ENCODE measurements around the gene WNK1. TPM values are rescaled to one million over a fixed set of nuclear protein-coding genes. Genes with fewer than 3 reads are reported as not detected.

WNK1 gene
- total and polyA plus RNA-seq, 2 of the 8 experiments (the other 6 are each of a cell fraction or from before 2014, with no cell fraction given), result 88.2 to 157 TPM

- Histone ChIP-seq H3K56ac (replicated peaks; ENCODE audit: insufficient read length, low read depth, low read length) (no peak overlapping the region), H2BK20ac (ENCODE audit: low read length) (no peak overlapping the region), H3K36me3 (ENCODE audit: control insufficient read depth in 2 of 4, insufficient read depth in 4 of 4, low read length in 3 of 4) (peaks cover 19 to 81% (median 36%) of the 10 kb centered on the region in 4 experiments), H2BK12ac (ENCODE audit: low read depth, low read length) (no peak overlapping the region), H3K9me3 (ENCODE audit: insufficient read depth in 2 of 2, low read depth in 1 of 2, low read length in 1 of 2) (no peaks in the 10 kb centered on the region), H3K4ac (replicated peaks; ENCODE audit: insufficient read length, low read depth, low read length) (no peak overlapping the region), H3K27me3 (replicated peaks in 1 of 4; ENCODE audit: control insufficient read depth in 3 of 4, extremely low read depth in 1 of 4, insufficient read depth in 3 of 4, low read length in 3 of 4) (no peaks in the 10 kb centered on the region), H2BK120ac (replicated peaks; ENCODE audit: low read depth, low read length) (no peak overlapping the region), H3K79me1 (ENCODE audit: low read depth, low read length) (no peaks in the 10 kb centered on the region), H3K18ac (ENCODE audit: extremely low read depth, low read length) (no peak overlapping the region), H4K8ac (ENCODE audit: extremely low read depth, insufficient read depth, low read length) (no peak overlapping the region), H2BK5ac (ENCODE audit: low read depth, low read length) (no peak overlapping the region), H3K4me3 (ENCODE audit: extremely low read depth in 1 of 4, insufficient read depth in 2 of 4, low read depth in 3 of 4, low read length in 4 of 4) (no peak overlapping the region), H3K4me1 (replicated peaks in 1 of 4; ENCODE audit: control insufficient read depth in 3 of 4, insufficient read depth in 4 of 4, low read length in 3 of 4) (0 out of 7 replicates have a peak, but pooled peaks cover 0 to 4% (median 0%) of the 10 kb centered on the region in 4 experiments), H3K79me2 (ENCODE audit: control insufficient read depth in 1 of 2, insufficient read depth in 2 of 2, low read length in 2 of 2) (no peaks in the 10 kb centered on the region), H3K27ac (ENCODE audit: low read depth, low read length) (no peak overlapping the region; the same call in 1 of the 2 replicates), H2BK15ac (ENCODE audit: low read length) (no peak overlapping the region), H3K23ac (ENCODE audit: insufficient read length) (no peak overlapping the region), H4K20me1 (replicated peaks in 1 of 2; ENCODE audit: control insufficient read depth in 1 of 2, insufficient read depth in 2 of 2, low read length in 2 of 2) (peaks cover 0 to 3% of the 10 kb centered on the region in 2 experiments), H3K9ac (replicated peaks in 1 of 4; ENCODE audit: extremely low read depth in 1 of 4, low read depth in 3 of 4, low read length in 3 of 4) (no peak overlapping the region), H3K4me2 (ENCODE audit: insufficient read depth in 1 of 2, low read depth in 2 of 2, low read length in 2 of 2) (no peak overlapping the region), H3K14ac (ENCODE audit: insufficient read length) (no peak overlapping the region), H3K23me2 (ENCODE audit: low read depth, low read length) (no peaks in the 10 kb centered on the region), H2AK5ac (ENCODE audit: low read depth, low read length) (no peak overlapping the region), H4K5ac (ENCODE audit: insufficient read length, low read depth, low read length) (no peak overlapping the region), H2AFZ (ENCODE audit: low read length) (no peak overlapping the region), H4K91ac (replicated peaks; ENCODE audit: insufficient read length, low read length) (no peak overlapping the region)
- CTCF ChIA-PET (ENCODE audit: partially characterized antibody), result interaction anchor here (1.2 to 1.4 kb wide), 3 partner anchors 10 to 344 kb away, joined by 3 to 5 read pairs (median 3); no protein-coding TSS in a partner anchor
- POLR2A ChIA-PET (ENCODE audit: partially characterized antibody), result interaction anchor here (1.1 to 1.2 kb wide), 2 partner anchors 10 to 24 kb away, joined by 3 to 4 read pairs; no protein-coding TSS in a partner anchor
- DNase-seq (ENCODE audit: low read depth in 1 of 2, low spot score in 2 of 2) (no peak), FAIRE-seq (no peak)
- 89% methylated on average over 15 of the region's 15 CpGs; no CpG with 5 or more reads in 1 of the 2 experiments for WGBS, 2 experiments (ENCODE audit: extremely low coverage in 1 of 2, insufficient coverage in 1 of 2, insufficient read length in 1 of 2, insufficient replicate concordance in 2 of 2, low coverage in 1 of 2, low lambda C conversion rate in 2 of 2, missing lambda C conversion rate in 1 of 2)
Measured at GRCh38 chr12:913919-914698, 161.7 kb downstream of the WNK1 start.

Data from H1 (cell line).